Retinal pigment epithelial cell (primary cell): Measurements from ENCODE around the gene ZC3H14.
A peak's percentile ranks its signal among the peaks of the same experiment; 100 is the strongest.

Source experiments
- DNase-seq: peaks from one replicate; pipeline ENCODE4 v3.0.0-alpha.2; 2010; ENCODE audit warnings: low read depth
- H3K4me3 ChIP-seq: 2 replicates; pipeline ENCODE4 v1.5.1; 2011; ENCODE audit warnings: mild to moderate bottlenecking, low read length, control low read depth, moderate library complexity
- TF ChIP-seq, protein P1 (sequence below): conservative IDR thresholded peaks from 2 replicates; pipeline ENCODE4 v1.5.1; 2011; ENCODE audit warnings: low read depth, low read length, control low read depth, inconsistent platforms

ZC3H14 gene

DNA sequence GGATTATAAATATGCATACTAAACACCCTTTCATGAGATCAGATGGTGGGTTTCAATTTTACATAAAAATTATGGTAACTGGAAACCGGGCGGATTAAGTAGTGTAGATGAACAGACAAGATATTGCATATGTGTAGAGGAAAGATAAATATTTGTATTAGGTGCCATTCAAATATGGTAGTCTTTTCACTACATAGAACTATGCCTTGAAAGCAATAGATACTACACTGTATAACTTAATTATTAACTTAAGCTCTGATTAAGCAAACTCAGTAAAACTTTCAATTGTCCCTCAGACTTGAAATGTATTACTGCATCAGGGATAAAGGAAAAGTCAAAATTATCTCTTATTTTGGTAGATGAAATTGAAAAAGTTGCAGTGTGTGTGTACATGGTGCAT is 10.0 kb upstream of the ZC3H14 start:
- H3K4me3 ChIP-seq, result peak overlapping the region; percentile 9
- no peak for DNase-seq
- TF ChIP-seq, protein P1, sequence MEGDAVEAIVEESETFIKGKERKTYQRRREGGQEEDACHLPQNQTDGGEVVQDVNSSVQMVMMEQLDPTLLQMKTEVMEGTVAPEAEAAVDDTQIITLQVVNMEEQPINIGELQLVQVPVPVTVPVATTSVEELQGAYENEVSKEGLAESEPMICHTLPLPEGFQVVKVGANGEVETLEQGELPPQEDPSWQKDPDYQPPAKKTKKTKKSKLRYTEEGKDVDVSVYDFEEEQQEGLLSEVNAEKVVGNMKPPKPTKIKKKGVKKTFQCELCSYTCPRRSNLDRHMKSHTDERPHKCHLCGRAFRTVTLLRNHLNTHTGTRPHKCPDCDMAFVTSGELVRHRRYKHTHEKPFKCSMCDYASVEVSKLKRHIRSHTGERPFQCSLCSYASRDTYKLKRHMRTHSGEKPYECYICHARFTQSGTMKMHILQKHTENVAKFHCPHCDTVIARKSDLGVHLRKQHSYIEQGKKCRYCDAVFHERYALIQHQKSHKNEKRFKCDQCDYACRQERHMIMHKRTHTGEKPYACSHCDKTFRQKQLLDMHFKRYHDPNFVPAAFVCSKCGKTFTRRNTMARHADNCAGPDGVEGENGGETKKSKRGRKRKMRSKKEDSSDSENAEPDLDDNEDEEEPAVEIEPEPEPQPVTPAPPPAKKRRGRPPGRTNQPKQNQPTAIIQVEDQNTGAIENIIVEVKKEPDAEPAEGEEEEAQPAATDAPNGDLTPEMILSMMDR, result no peak

DNA sequence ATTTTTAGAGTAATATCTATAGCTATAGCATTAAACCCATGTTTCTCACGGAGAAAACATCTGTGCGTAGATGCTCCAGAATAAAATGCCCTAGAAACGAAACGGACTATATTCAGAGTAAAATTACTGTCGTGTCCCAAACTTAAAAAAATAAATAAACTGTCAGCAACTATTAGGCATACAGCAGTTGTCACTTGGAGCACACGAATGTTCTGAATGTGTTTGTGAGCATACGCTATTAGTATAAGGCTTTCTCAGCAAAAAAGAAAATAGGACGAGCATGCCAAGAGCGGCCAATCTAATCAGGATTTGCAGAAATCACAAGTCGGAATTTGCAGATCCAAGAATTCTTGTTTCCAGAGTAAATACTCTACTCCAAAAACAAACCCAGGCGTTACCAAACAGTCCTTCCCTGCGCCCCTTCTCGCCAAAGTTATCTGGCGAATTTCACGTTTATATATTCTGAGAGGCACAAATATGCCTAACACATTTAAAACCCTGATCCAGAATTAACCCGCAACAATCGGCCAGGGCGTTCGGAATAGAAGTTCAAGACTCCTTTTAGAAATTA is 8.9 kb upstream of the ZC3H14 start:
- TF ChIP-seq, protein P1, result no peak
- no peak for DNase-seq
- H3K4me3 ChIP-seq, result peak overlapping the region; percentile 91

DNA sequence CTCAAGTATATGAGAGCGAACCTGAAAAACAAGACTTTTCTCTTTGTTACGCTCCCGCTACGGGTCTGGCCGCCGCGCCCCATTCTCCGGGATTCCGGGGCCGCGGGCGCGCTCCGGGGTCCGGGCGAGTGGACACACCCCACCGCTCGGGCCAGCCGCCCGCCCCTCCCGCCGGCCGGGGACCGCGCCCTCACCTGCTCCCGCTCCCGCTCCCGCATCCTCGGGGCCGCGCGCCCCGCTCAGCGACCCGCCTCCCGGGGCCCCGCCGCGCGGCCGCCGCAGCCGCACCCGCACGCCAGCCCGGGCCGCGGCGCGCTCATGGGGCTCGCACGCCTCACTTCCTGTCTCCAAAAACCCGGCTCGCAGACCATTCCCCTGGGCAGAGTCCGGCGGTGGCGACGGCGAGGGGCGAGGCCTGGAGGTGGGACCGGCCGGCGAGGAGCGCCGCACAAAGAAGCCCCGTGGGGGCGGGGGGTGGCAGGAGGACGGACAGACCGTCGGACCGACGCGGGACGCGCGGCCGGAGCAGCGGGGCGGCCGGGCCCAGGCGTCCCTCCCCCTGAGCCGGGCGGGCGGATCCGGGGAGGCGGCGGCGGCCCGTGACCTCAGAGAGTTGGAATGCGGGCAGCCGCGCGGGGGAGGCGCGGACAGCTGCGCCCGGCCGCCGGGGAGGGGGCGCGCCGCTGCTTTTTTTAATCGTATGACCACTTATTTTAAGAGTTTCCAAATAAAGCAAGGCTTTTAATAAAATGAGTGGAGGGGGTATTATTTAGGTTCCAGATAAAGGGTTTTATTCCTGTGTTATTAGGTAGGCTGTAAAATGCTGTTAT is 8.2 kb upstream of the ZC3H14 start, which contains the start of gene PTPN21:
Gene PTPN21 (minus strand): TSS at position 551 of the 830 bp plus-strand sequence. CDS start 4,590 bp downstream, outside the sequence.
- no peak for DNase-seq
- H3K4me3 ChIP-seq, result peak within 1 kb of the TSS; percentile 91
- TF ChIP-seq, protein P1, result no peak

DNA sequence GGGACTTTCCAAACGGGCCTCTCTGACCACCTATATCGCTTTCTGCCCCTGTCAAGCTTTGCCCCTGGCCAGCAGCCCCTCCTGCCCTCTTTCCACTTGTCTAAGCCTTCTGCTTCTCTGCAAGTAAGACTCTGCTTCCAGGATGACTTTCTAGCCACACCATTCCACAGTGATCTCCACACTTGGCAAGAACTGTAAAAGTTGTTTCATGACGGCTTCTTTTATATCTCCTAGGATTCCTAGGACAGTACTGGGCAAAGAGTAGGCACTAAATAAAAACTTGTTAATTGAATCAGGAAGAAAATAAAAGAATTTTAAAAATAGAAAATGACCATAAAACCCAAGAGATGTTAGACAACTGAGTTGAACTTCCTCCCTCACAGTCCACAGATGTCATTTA is 6.3 kb upstream of the ZC3H14 start:
- TF ChIP-seq, protein P1, result no peak
- no peak overlapping the region for H3K4me3 ChIP-seq
- no peak for DNase-seq

DNA sequence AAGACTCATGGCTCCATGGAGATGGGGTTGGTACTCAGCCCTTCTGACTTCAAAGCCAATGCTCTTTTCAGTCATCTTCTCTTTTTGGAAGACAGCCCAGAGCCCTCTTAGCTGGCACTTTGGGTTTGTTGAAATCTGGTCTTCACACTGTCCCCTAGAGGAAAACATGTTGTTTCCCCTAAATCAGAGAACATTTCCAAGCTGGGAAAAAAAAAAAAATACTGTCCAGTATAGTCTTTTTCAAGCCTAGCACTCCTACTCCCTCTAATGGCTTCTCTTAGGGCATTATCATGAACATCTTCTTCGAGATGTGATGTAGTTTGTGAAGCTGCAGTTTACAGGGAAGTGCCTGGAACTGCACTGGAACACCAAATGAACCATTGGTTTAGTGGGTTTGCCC is 3.0 kb upstream of the ZC3H14 start:
- no peak overlapping the region for H3K4me3 ChIP-seq
- no peak for DNase-seq
- TF ChIP-seq, protein P1, result peak; percentile 31

DNA sequence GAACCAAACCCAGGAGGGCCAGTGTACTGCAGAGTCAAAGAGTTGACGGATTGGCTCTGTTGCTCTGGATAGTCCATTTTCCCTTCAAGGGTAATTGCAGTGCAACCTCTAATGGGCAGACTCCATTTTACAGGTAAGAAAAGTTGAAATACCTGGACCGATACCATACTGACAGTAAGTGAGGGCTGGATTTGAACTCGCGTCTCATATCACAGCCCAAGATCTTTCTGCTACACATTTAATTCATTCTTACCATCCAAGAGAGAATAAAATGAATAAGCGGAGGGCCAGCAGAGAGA is 356 bp upstream of the ZC3H14 start:
- TF ChIP-seq, protein P1, result no peak
- no peak for DNase-seq
- peak overlapping the region; percentile 61 for H3K4me3 ChIP-seq

DNA sequence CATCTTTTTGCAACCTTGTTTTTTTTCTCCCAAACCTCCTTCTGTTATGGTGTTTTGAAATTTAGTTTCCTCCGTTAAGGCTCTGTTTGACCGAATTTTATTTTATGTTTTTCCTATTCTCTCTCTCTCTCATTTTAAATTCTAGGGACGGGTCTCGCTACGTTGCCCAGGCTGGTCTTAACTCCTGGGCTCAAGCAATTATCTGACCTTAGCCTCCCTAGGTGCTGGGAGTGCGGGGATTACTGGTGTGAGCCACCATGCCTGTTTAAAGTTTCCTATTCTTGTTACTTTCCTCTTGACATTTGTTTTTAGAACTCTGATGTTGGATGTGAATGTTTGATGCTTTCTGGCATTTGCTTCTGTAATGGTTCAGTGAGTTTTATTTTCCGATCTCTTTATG is 1.0 kb downstream of the ZC3H14 start:
- peak overlapping the region; percentile 61 for H3K4me3 ChIP-seq
- no peak for DNase-seq

More for the DNA sequence above, 1.0 kb downstream of the ZC3H14 start:
- TF ChIP-seq, protein P1, result no peak
